HepG2 (cell line): ENCODE results near the gene AKAP12. TPM values are rescaled to one million over a fixed set of nuclear protein-coding genes. Genes with fewer than 3 reads are reported as not detected.

ENCODE experiments used
- ATAC-seq: fragments of 200-7000 bp; cut with Tn5 transposase; 3 replicates; pipeline ENCODE4 v1.9.1; 2020; ENCODE audit warnings: mild to moderate bottlenecking, moderate library complexity
- BruUV-seq: library from RNA; stranded (reverse); fragments of 400-500 nt; replicated peaks from 2 replicates; lab custom pipeline; 2021; lab: Mats Ljungman, UMichigan
- CTCF ChIA-PET: fragments of 300-600 bp; formaldehyde crosslinking; extraction: SDS; loops from one replicate; lab custom pipeline; 2021; ENCODE audit warnings: low total read pairs, inconsistent platforms, low intra/inter-chr PET ratio; lab: Yijun Ruan, JAX
- POLR2A ChIA-PET: fragments of 350-600 bp; sonication (Branson Sonifier 250); formaldehyde crosslinking; loops from one replicate; lab custom pipeline; 2020; ENCODE audit warnings: antibody characterized with exemption, inconsistent platforms; lab: Yijun Ruan, JAX
- DNase-seq: peaks from one replicate; pipeline ENCODE4 v3.0.0-alpha.2; 2015; ENCODE audit warnings: low spot score
- FAIRE-seq: peaks from 3 replicates; lab custom pipeline; 2011; peaks lifted over from hg19 to GRCh38; lab: Jason Lieb, UNC
- H2AFZ ChIP-seq: one replicate; pipeline ENCODE4 v1.6.1; 2011; ENCODE audit warnings: low read length, inconsistent platforms
- H3K27ac ChIP-seq: fragments of 300-600 bp; 3 replicates; pipeline ENCODE4 v1.8.0; 2011; ENCODE audit warnings: mixed run types, mild to moderate bottlenecking, mixed read lengths, low read length, inconsistent platforms; ENCODE audit not compliant: insufficient read depth; ENCODE audit errors: extremely low read length
- H3K27me3 ChIP-seq, 2 experiments: fragments of 200-600 bp in 1 of 2; 2 replicates in 1 of 2; 3 replicates in 1 of 2; pipeline versions ENCODE4 v1.6.0 to v1.8.0; 2011; ENCODE audit warnings: low read length in 2 of 2, mild to moderate bottlenecking in 2 of 2, moderate library complexity in 2 of 2, inconsistent platforms in 1 of 2; ENCODE audit not compliant: insufficient read depth in 2 of 2, control insufficient read depth in 1 of 2
- H3K36me3 ChIP-seq, 2 experiments: fragments of 200-600 bp in 1 of 2; replicated peaks in 1 of 2; 2 replicates in 1 of 2; 3 replicates in 1 of 2; pipeline versions ENCODE4 v1.5.1 to v1.8.0; 2011; ENCODE audit warnings: low read length in 2 of 2, inconsistent platforms in 1 of 2; ENCODE audit not compliant: insufficient read depth in 2 of 2, control insufficient read depth in 1 of 2
- H3K4me1 ChIP-seq: 2 replicates; pipeline ENCODE4 v1.5.1; 2012; ENCODE audit warnings: low read length, inconsistent platforms; ENCODE audit not compliant: insufficient read depth
- H3K4me2 ChIP-seq: 2 replicates; pipeline ENCODE4 v1.6.0; 2011; ENCODE audit warnings: low read depth, low read length, inconsistent platforms
- H3K4me3 ChIP-seq, 3 experiments: fragments of 200-600 bp in 1 of 3; sonication (generic), shearing (Covaris generic) in 1 of 3; replicated peaks in 1 of 3; 2 replicates each; pipeline ENCODE4 v1.5.1; 2011 to 2016; ENCODE audit warnings: low read length in 3 of 3, inconsistent platforms in 2 of 3, low read depth in 2 of 3, mild to moderate bottlenecking in 2 of 3, control low read depth in 1 of 3, mixed read lengths in 1 of 3; ENCODE audit not compliant: insufficient read depth in 1 of 3
- H3K79me2 ChIP-seq: one replicate; pipeline ENCODE4 v1.6.1; 2011; ENCODE audit warnings: low read length, inconsistent platforms; ENCODE audit not compliant: insufficient read depth
- H3K9ac ChIP-seq: 2 replicates; pipeline ENCODE4 v1.6.0; 2011; ENCODE audit warnings: mild to moderate bottlenecking, low read depth, low read length, inconsistent platforms; ENCODE audit not compliant: insufficient read depth
- H3K9me3 ChIP-seq: 2 replicates; pipeline ENCODE4 v1.5.1; 2012; ENCODE audit warnings: mild to moderate bottlenecking, low read length
- H4K20me1 ChIP-seq: 2 replicates; pipeline ENCODE4 v1.6.0; 2011; ENCODE audit warnings: inconsistent platforms, mild to moderate bottlenecking, low read length, moderate library complexity; ENCODE audit not compliant: insufficient read depth
- ATF3 ChIP-seq: sonication (generic); formaldehyde crosslinking; IDR thresholded peaks from 2 replicates; pipeline ENCODE4 v1.4.0; 2020; ENCODE audit warnings: missing genetic modification reagents
- MIXL1 ChIP-seq: IDR thresholded peaks from 2 replicates; pipeline ENCODE4 v1.6.1; 2016
- MXI1 ChIP-seq: IDR thresholded peaks from 3 replicates; pipeline ENCODE4 v1.6.1; 2012; ENCODE audit warnings: low read depth, low read length, inconsistent platforms, borderline replicate concordance
- PHF20 ChIP-seq: sonication (generic); formaldehyde crosslinking; IDR thresholded peaks from 2 replicates; pipeline ENCODE4 v1.5.0; 2020; ENCODE audit warnings: mild to moderate bottlenecking, missing genetic modification reagents
- POGZ ChIP-seq: sonication (generic); formaldehyde crosslinking; IDR thresholded peaks from 2 replicates; pipeline ENCODE4 v1.4.0; 2020; ENCODE audit warnings: mild to moderate bottlenecking, missing genetic modification reagents
- PRPF4 ChIP-seq: fragments of 200-400 bp; formaldehyde crosslinking; IDR thresholded peaks from 2 replicates; pipeline ENCODE4 v1.6.1; 2016; ENCODE audit warnings: low read length, low read depth; ENCODE audit not compliant: poor library complexity, severe bottlenecking
- SALL2 ChIP-seq: sonication (generic); formaldehyde crosslinking; IDR thresholded peaks from 2 replicates; pipeline ENCODE4 v1.8.1; 2023; ENCODE audit warnings: mild to moderate bottlenecking, missing genetic modification reagents, inconsistent platforms
- SOX13 ChIP-seq, 3 experiments: fragments of 450-650 bp in 1 of 3; sonication (generic) in 1 of 3; formaldehyde crosslinking in 1 of 3; IDR thresholded peaks in 2 of 3; conservative IDR thresholded peaks in 1 of 3; 2 replicates each; pipeline versions ENCODE4 v1.5.0 to v1.6.1; 2016 to 2020; ENCODE audit warnings: antibody characterized with exemption in 1 of 3, mild to moderate bottlenecking in 1 of 3, missing compliant biosample characterization in 1 of 3, missing genetic modification reagents in 1 of 3, moderate library complexity in 1 of 3
- SSRP1 ChIP-seq: IDR thresholded peaks from 2 replicates; pipeline ENCODE4 v1.6.1; 2016; ENCODE audit warnings: control low read depth
- ZBTB2 ChIP-seq: sonication (generic); formaldehyde crosslinking; IDR thresholded peaks from 2 replicates; pipeline ENCODE4 v1.8.0; 2022; ENCODE audit warnings: low read depth, missing genetic modification reagents
- ZC3H4 ChIP-seq: sonication (generic); formaldehyde crosslinking; IDR thresholded peaks from 2 replicates; pipeline ENCODE4 v1.4.0; 2020; ENCODE audit warnings: missing genetic modification reagents, borderline replicate concordance
- ZFP62 ChIP-seq: sonication (generic); formaldehyde crosslinking; IDR thresholded peaks from 2 replicates; pipeline ENCODE4 v1.4.0; 2020; ENCODE audit warnings: missing genetic modification reagents
- ZNF468 ChIP-seq: sonication (generic); formaldehyde crosslinking; IDR thresholded peaks from 2 replicates; pipeline ENCODE4 v1.8.0; 2022; ENCODE audit warnings: mild to moderate bottlenecking, moderate library complexity, missing genetic modification reagents
- ZNF562 ChIP-seq: sonication (generic); formaldehyde crosslinking; IDR thresholded peaks from 2 replicates; pipeline ENCODE4 v1.8.0; 2022; ENCODE audit warnings: missing genetic modification reagents, borderline replicate concordance
- ZNF720 ChIP-seq: sonication (generic); formaldehyde crosslinking; IDR thresholded peaks from 2 replicates; pipeline ENCODE4 v1.4.0; 2020; ENCODE audit warnings: missing genetic modification reagents
- ZNF784 ChIP-seq: sonication (generic); formaldehyde crosslinking; IDR thresholded peaks from 2 replicates; pipeline ENCODE4 v1.5.1; 2020; ENCODE audit warnings: missing genetic modification reagents, mild to moderate bottlenecking, borderline replicate concordance
- WGBS: methylation state at CpG from one replicate; pipeline ENCODE4 v1.1.6; 2017; ENCODE audit warnings: low lambda C conversion rate; 5-methylcytosine and 5-hydroxymethylcytosine counted together
- in situ Hi-C: cut with HindIII; loops from 2 replicates; pipeline ENCODE4 v1.10.0; 2017; ENCODE audit warnings: low pct_unique_long_range_greater_than_20kb; ENCODE audit not compliant: extremely low pct_ligation_motif_present
- intact Hi-C: fragments of 100-400 bp; cut with micrococcal nuclease; formaldehyde crosslinking; loops from one replicate; pipeline ENCODE4 v1.10.0; 2022; ENCODE audit not compliant: unreplicated experiment
- polyA plus RNA-seq, 8 experiments: library from polyadenylated mRNA; depleted of rRNA in 3 of 8; stranded (reverse) in 7 of 8; unstranded in 1 of 8; fragments of >200 nt; fragmentation: Illumina TruSeq in 4 of 8; extraction: Trizol in 4 of 8; gene quantifications; 2 replicates each; pipeline versions ENCODE4 v1.2.1 to v1.2.3, GENCODE V29; 2011 to 2016; ENCODE audit warnings: low read depth in 4 of 8, missing spikeins in 1 of 8, mixed read lengths in 1 of 8; ENCODE audit not compliant: insufficient read depth in 1 of 8
- total RNA-seq, 5 experiments: library from RNA; depleted of rRNA; stranded (reverse); fragments of >200 nt; fragmentation: Illumina TruSeq; extraction: Trizol; gene quantifications; 2 replicates each; pipeline ENCODE4 v1.2.3, GENCODE V29; 2016; ENCODE audit warnings: low read depth in 1 of 5

The AKAP12 gene
- total and polyA plus RNA-seq, 2 of the 13 experiments (the other 11 are each of a cell fraction or from before 2014, with no cell fraction given), result 10.6 to 19.0 TPM

- TF ChIP-seq PHF20 (CRISPR knock-in tag) (no peak), ZNF562 (CRISPR knock-in tag) (no peak)
These were observed 60.7 kb downstream of the AKAP12 start (continued) for GRCh38 chr6:151300267-151300991.

GRCh38 chr6:151301547-151301946 lies 61.8 kb downstream of the AKAP12 start:
- H4K20me1 ChIP-seq, result no peaks in the 10 kb centered on the region
- no peak overlapping the region for H3K4me2 ChIP-seq
- no peak overlapping the region for H2AFZ ChIP-seq
- no TSS peak for BruUV-seq
- H3K9ac ChIP-seq, result no peak overlapping the region
- no peak overlapping the region for H3K4me3 ChIP-seq
- no peak for ATAC-seq
- H3K27me3 ChIP-seq, result peaks cover 1 to 16% of the 10 kb centered on the region in 2 experiments; a peak in 3 of 5 replicates
- TF ChIP-seq SOX13 (IDR thresholded peaks at IDR 0.05), result no peak
- no peak for TF ChIP-seq SOX13 (CRISPR knock-in tag; conservative IDR thresholded peaks at IDR 0.05 in 1 of 2, IDR thresholded peaks at IDR 0.05 in 1 of 2)
- no peak for TF ChIP-seq PRPF4
- no peak for TF ChIP-seq SALL2 (CRISPR knock-in tag)
- TF ChIP-seq ZC3H4 (CRISPR knock-in tag), result no peak
- TF ChIP-seq MIXL1 (CRISPR knock-in tag), result no peak
- TF ChIP-seq ZNF784 (CRISPR knock-in tag), result no peak
- no peak for TF ChIP-seq POGZ (CRISPR knock-in tag)
- TF ChIP-seq ATF3 (CRISPR knock-in tag), result no peak
- no peak for TF ChIP-seq SSRP1 (CRISPR knock-in tag)
- TF ChIP-seq ZNF468, result no peak
- TF ChIP-seq ZFP62 (CRISPR knock-in tag), result no peak
- TF ChIP-seq ZNF720, result no peak
- TF ChIP-seq ZBTB2 (CRISPR knock-in tag), result no peak
- TF ChIP-seq MXI1, result no peak
- TF ChIP-seq, all 625 proteins: peak for 0
- in situ Hi-C loops, result no loop called here
- Histone ChIP-seq H3K9me3 (no peaks in the 10 kb centered on the region), H3K79me2 (no peaks in the 10 kb centered on the region), H3K4me1 (peaks cover 5% of the 10 kb centered on the region; the same call in 1 of the 2 replicates), H3K36me3 (no peaks in the 10 kb centered on the region), H3K27ac (no peak overlapping the region)
- ChIA-PET POLR2A (no interaction called here), CTCF (no interaction called here)
- intact Hi-C loops, result no loop called here
- WGBS, result 39% methylated on average over 8 of the region's 8 CpGs
- FAIRE-seq, result no peak
- DNase-seq, result no peak
